GM15510 (cell line): Measurements from ENCODE around the gene TVP23B.
"Not testable (repeated sequence)": the region's sequence is repeated elsewhere in the genome, so short reads cannot be mapped to it uniquely, and the experiment has no call there.

Experiments
- POLR2A ChIP-seq: IDR thresholded peaks from 3 replicates; pipeline ENCODE4 v1.6.1; 2011; ENCODE audit warnings: borderline replicate concordance; ENCODE audit not compliant: insufficient read length; ENCODE audit errors: extremely low read depth

Gene TVP23B

DNA sequence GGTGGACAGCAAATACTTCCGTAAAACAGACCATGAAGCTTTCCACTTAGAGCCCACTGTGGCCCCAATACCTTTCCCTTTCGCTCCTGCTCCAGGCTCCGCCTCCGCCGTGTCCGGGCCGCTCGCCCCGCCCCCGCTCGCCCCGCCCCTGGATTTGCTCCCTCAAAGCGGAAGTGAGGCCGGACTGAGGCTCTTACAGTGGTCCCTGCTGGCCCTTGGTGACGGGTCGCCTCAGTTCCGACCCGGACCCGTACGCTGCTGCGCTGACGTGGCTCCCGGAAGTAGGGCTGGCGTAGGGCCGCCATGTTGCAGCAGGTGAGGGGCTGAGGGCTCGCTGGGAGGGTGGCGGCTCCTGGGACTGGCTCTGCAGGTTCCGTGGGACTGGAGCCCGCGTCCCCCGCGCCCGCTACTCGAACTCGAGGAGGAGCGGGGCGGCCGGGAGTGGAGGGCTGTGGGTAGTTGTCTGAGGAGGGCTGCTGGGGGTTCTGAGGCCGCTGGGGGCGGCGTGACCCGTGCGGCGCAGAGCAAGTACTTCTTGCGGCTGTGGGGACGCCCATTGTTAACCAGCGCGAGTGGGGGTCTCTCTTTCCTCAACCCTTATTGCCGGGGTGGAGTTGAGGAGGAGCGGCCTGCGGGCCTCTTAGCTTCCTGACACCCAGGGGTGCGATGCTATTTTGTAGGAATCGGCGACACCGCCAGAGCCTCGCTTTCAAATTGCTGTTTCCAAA lies at the start of gene TVP23B:
TSS of gene TVP23B (plus strand) at position 193 of the 728 bp plus-strand sequence. CDS start at position 304, 111 bp downstream.
- TF ChIP-seq POLR2A, result peak; percentile 67

GRCh38 chr17:18743699-18744421 lies 37.1 kb upstream of the TVP23B start, which contains the start of gene FBXW10:
TSS of gene FBXW10 (plus strand) at chr17:18744054. CDS start at chr17:18744245, 191 bp downstream.
- not testable (repeated sequence) for TF ChIP-seq POLR2A

GRCh38 chr17:18772471-18772870 lies 8.5 kb upstream of the TVP23B start:
- TF ChIP-seq POLR2A, result no peak

DNA sequence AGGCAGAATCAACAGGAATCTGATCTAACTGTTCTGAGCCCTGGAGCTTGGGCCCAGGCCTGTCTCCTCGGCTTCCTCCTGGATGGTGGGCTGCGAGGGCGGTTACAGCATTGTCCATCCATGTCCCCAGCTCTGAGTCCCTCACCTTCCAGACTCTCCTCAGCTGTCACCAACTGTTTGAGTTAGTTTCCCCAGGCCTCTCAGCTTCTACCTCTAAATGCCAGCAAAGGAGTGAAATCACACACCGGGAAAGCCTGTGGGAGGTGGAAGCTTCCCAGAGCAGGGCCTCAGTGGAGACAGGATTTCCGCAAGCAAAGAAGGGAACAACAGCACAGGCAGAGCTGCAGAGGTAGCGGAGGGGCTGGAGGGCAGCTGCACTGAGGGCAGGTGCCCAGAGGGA lies 67.5 kb downstream of the TVP23B start:
- TF ChIP-seq POLR2A, result no peak

- TF ChIP-seq POLR2A, result no peak
Measured at GRCh38 chr17:18850679-18851078, 69.7 kb downstream of the TVP23B start.

DNA sequence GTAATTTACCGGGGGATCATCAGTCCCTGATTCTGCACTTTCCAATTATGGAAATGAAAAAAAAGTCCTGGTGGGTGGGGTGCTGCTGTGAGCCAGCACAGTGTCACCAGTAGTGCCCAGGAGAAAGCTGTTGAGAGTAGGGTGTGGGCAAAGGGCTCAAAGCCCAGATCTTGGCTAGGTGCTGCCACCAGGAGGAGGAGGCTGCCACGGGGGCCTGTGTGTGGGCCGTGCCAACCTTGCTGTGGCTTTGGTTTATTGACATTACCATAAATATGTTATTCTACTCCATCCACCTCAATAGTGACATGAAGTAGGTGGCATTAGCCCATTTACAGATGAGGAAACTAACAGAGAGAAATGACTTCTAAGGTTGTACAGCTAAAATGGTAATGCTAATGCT lies 70.2 kb downstream of the TVP23B start:
- no peak for TF ChIP-seq POLR2A

DNA sequence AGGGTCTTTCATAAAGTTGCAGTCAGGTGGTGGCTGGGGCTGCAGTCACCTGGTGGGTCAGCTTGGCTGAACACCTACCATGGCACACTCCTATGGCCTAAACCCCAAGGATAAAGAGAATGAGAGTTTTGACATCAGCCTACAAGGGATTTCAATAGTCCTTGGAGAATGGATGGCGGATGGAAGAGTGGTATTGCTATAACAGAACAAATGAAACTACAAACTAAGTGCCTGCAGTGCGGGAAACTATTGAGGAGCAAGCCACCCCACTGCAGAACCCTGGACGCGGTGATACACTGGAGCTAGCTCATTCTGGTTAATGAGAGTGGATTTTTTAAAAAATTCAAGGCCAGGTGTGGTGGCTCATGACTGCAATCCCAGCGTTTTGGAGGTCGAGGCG lies 74.0 kb downstream of the TVP23B start:
- TF ChIP-seq POLR2A, result no peak

- peak; percentile 74 for TF ChIP-seq POLR2A
Measured at GRCh38 chr17:18855831-18856569, 75.0 kb downstream of the TVP23B start.
